Adrenal gland (tissue), 5 donors: ENCODE results near the gene MAT2B.

Experiments used
- CTCF ChIP-seq, 6 experiments: fragments of 450-650 bp in 4 of 6; fragments of 200-600 bp in 2 of 6; sonication (generic) in 1 of 6; IDR thresholded peaks; 1 replicate in 5 of 6; 2 replicates in 1 of 6; pipeline versions ENCODE4 v1.5.1 to v1.8.0; 2016 to 2021; ENCODE audit warnings: antibody characterized with exemption in 6 of 6, mild to moderate bottlenecking in 2 of 6, moderate library complexity in 1 of 6
- POLR2A ChIP-seq, 2 donors: fragments of 450-650 bp; IDR thresholded peaks; one replicate each; pipeline ENCODE4 v1.6.1; 2017; ENCODE audit warnings: antibody characterized with exemption in 2 of 2, mild to moderate bottlenecking in 2 of 2, moderate library complexity in 1 of 2
- donor health status: DM: no; HTN: no; CAD: no.

GRCh38 chr5:163508753-163509152 is 3.3 kb downstream of the MAT2B start:
- TF ChIP-seq CTCF (IDR thresholded peaks at IDR 0.05) (no peak), POLR2A (IDR thresholded peaks at IDR 0.05) (no peak)
